Calu3 (cell line): ENCODE data around the gene FGFBP2. TPM values are rescaled to one million over a fixed set of nuclear protein-coding genes. Genes with fewer than 3 reads are reported as not detected.

Source experiments
- BruUV-seq: library from RNA; stranded (reverse); fragments of 400-500 nt; replicated peaks from 2 replicates; lab custom pipeline; 2021; lab: Mats Ljungman, UMichigan
- CTCF ChIA-PET: fragments of 300-600 bp; sonication (Branson Sonifier 250); formaldehyde crosslinking; loops from one replicate; lab custom pipeline; 2022; ENCODE audit warnings: antibody characterized with exemption; lab: Charles Lee
- DNase-seq: peaks from one replicate; pipeline ENCODE4 v3.0.0; 2022
- H3K27ac Mint-ChIP-seq: one replicate; pipeline ENCODE4 v1.8.0; 2022; ENCODE audit warnings: mixed read lengths; ENCODE audit not compliant: unreplicated experiment
- H3K27me3 Mint-ChIP-seq: one replicate; pipeline ENCODE4 v1.8.0; 2022; ENCODE audit warnings: mixed read lengths; ENCODE audit not compliant: unreplicated experiment
- H3K36me3 Mint-ChIP-seq: one replicate; pipeline ENCODE4 v1.8.0; 2022; ENCODE audit warnings: mild to moderate bottlenecking, moderate library complexity, mixed read lengths; ENCODE audit not compliant: insufficient read depth, unreplicated experiment
- H3K4me1 Mint-ChIP-seq: one replicate; pipeline ENCODE4 v1.8.0; 2022; ENCODE audit warnings: mild to moderate bottlenecking, low read depth, mixed read lengths; ENCODE audit not compliant: unreplicated experiment
- H3K4me3 Mint-ChIP-seq: one replicate; pipeline ENCODE4 v1.8.0; 2022; ENCODE audit warnings: mild to moderate bottlenecking, low read depth, moderate library complexity, mixed read lengths; ENCODE audit not compliant: unreplicated experiment
- H3K9me3 Mint-ChIP-seq: one replicate; pipeline ENCODE4 v1.8.0; 2022; ENCODE audit warnings: low read depth, mixed read lengths; ENCODE audit not compliant: unreplicated experiment
- CTCF ChIP-seq: fragments of 200-600 bp; IDR thresholded peaks from one replicate; pipeline ENCODE4 v1.8.0; 2022; ENCODE audit warnings: antibody characterized with exemption; ENCODE audit not compliant: unreplicated experiment
- intact Hi-C: fragments of 100-400 bp; cut with micrococcal nuclease; formaldehyde crosslinking; loops from one replicate; pipeline ENCODE4 v1.10.0; 2022; ENCODE audit not compliant: unreplicated experiment
- total RNA-seq: library from RNA; stranded (reverse); gene quantifications from 2 replicates; pipeline ENCODE4 v1.2.3, GENCODE V29; 2022

Gene FGFBP2
- total RNA-seq, 1 experiment from 2014 or later: not detected

GRCh38 chr4:15965325-15965724 lies 2.4 kb upstream of the FGFBP2 start:
- Mint-ChIP-seq H3K4me1 (no peaks in the 10 kb centered on the region), H3K27ac (no peak overlapping the region), H3K27me3 (no peaks in the 10 kb centered on the region), H3K9me3 (no peaks in the 10 kb centered on the region), H3K36me3 (no peaks in the 10 kb centered on the region), H3K4me3 (no peak overlapping the region)
- DNase-seq: no peak
- no peak for TF ChIP-seq CTCF
- CTCF ChIA-PET: no interaction called here
- intact Hi-C loops: no loop called here
- BruUV-seq: no TSS peak

GRCh38 chr4:15964159-15964558 lies 1.2 kb upstream of the FGFBP2 start:
- TF ChIP-seq CTCF: no peak
- H3K4me3 Mint-ChIP-seq: no peak overlapping the region
- intact Hi-C loops: no loop called here
- no peaks in the 10 kb centered on the region for H3K4me1 Mint-ChIP-seq
- CTCF ChIA-PET: interaction anchor here (1.1 to 1.9 kb wide), 2 partner anchors 158 to 300 kb away, joined by 5 to 6 read pairs; no protein-coding TSS in a partner anchor
- no peaks in the 10 kb centered on the region for H3K36me3 Mint-ChIP-seq
- no TSS peak for BruUV-seq
- DNase-seq: peak; percentile 6
- H3K27me3 Mint-ChIP-seq: no peaks in the 10 kb centered on the region
- no peaks in the 10 kb centered on the region for H3K9me3 Mint-ChIP-seq
- H3K27ac Mint-ChIP-seq: no peak overlapping the region

- BruUV-seq: no TSS peak
- DNase-seq: no peak
- intact Hi-C loops: loop anchor here (1.0 to 2.0 kb wide), 2 partner anchors 233 to 301 kb away; no protein-coding TSS in a partner anchor
- Mint-ChIP-seq H3K4me1 (no peaks in the 10 kb centered on the region), H3K9me3 (no peaks in the 10 kb centered on the region), H3K27me3 (no peaks in the 10 kb centered on the region), H3K4me3 (no peak overlapping the region), H3K27ac (no peak overlapping the region), H3K36me3 (no peaks in the 10 kb centered on the region)
- no peak for TF ChIP-seq CTCF
- CTCF ChIA-PET: interaction anchor here (0.6 to 1.9 kb wide), 3 partner anchors 17 to 301 kb away, joined by 3 to 6 read pairs (median 5); no protein-coding TSS in a partner anchor
Measured at GRCh38 chr4:15963576-15963975, 601 bp upstream of the FGFBP2 start.

GRCh38 chr4:15961781-15962510 lies 1.0 kb downstream of the FGFBP2 start:
- no peaks in the 10 kb centered on the region for H3K36me3 Mint-ChIP-seq
- no peaks in the 10 kb centered on the region for H3K4me1 Mint-ChIP-seq
- no peak for TF ChIP-seq CTCF
- H3K9me3 Mint-ChIP-seq: no peaks in the 10 kb centered on the region
- intact Hi-C loops: loop anchor here (2.0 kb wide), 1 partner anchor 303 kb away; no protein-coding TSS in a partner anchor
- BruUV-seq: no TSS peak
- CTCF ChIA-PET: interaction anchor here (1.9 kb wide), 1 partner anchor 303 kb away, joined by 6 read pairs; no protein-coding TSS in a partner anchor
- no peak overlapping the region for H3K27ac Mint-ChIP-seq
- H3K4me3 Mint-ChIP-seq: no peak overlapping the region
- no peak for DNase-seq
- no peaks in the 10 kb centered on the region for H3K27me3 Mint-ChIP-seq
